Spleen (tissue), 11 donors: Measurements from ENCODE around the gene TNFSF12. TPM values are rescaled to one million over a fixed set of nuclear protein-coding genes. Genes with fewer than 3 reads are reported as not detected.

ENCODE experiments used
- DNase-seq: peaks from one replicate; pipeline ENCODE4 v3.0.0-alpha.2; 2020
- H3K27ac ChIP-seq, 8 donors: fragments of 200-600 bp; sonication (generic) in 7 of 8; 1 replicate in 4 of 8; 2 replicates in 4 of 8; pipeline versions ENCODE4 v1.5.0 to v1.8.0; 2016 to 2021; ENCODE audit warnings: inconsistent platforms in 4 of 8, mild to moderate bottlenecking in 4 of 8, moderate library complexity in 1 of 8
- H3K27me3 ChIP-seq, 7 donors: fragments of 200-600 bp; sonication (generic) in 6 of 7; replicated peaks in 1 of 7; 1 replicate in 4 of 7; 2 replicates in 3 of 7; pipeline versions ENCODE4 v1.5.0 to v1.8.0; 2016 to 2021; ENCODE audit warnings: inconsistent platforms in 3 of 7, mild to moderate bottlenecking in 1 of 7
- H3K36me3 ChIP-seq, 6 donors: fragments of 200-600 bp; sonication (generic) in 5 of 6; 1 replicate in 4 of 6; 2 replicates in 2 of 6; pipeline versions ENCODE4 v1.5.0 to v1.8.0; 2016 to 2021; ENCODE audit warnings: inconsistent platforms in 2 of 6
- H3K4me1 ChIP-seq, 6 donors: fragments of 200-600 bp; sonication (generic) in 5 of 6; 1 replicate in 3 of 6; 2 replicates in 3 of 6; pipeline versions ENCODE4 v1.5.0 to v1.8.0; 2016 to 2021; ENCODE audit warnings: inconsistent platforms in 3 of 6
- H3K4me3 ChIP-seq, 8 donors: fragments of 200-600 bp; sonication (generic) in 7 of 8; 1 replicate in 4 of 8; 2 replicates in 4 of 8; pipeline versions ENCODE4 v1.5.0 to v1.8.0; 2016 to 2021; ENCODE audit warnings: inconsistent platforms in 4 of 8, mild to moderate bottlenecking in 4 of 8, moderate library complexity in 2 of 8
- H3K9me3 ChIP-seq, 8 donors: fragments of 200-600 bp; sonication (generic) in 7 of 8; 1 replicate in 4 of 8; 2 replicates in 4 of 8; pipeline versions ENCODE4 v1.5.0 to v1.8.0; 2016 to 2021; ENCODE audit warnings: inconsistent platforms in 4 of 8
- CTCF ChIP-seq, 11 experiments: fragments of 200-600 bp in 7 of 11; fragments of 450-650 bp in 4 of 11; sonication (generic) in 4 of 11; IDR thresholded peaks in 8 of 11; conservative IDR thresholded peaks in 3 of 11; 1 replicate in 7 of 11; 2 replicates in 4 of 11; pipeline versions ENCODE4 v1.4.0 to v1.8.0; 2016 to 2021; ENCODE audit warnings: antibody characterized with exemption in 11 of 11, inconsistent platforms in 4 of 11, mild to moderate bottlenecking in 1 of 11
- POLR2A ChIP-seq, 3 donors: fragments of 450-650 bp; IDR thresholded peaks; one replicate each; pipeline ENCODE4 v1.5.1; 2017; ENCODE audit warnings: antibody characterized with exemption in 3 of 3, mild to moderate bottlenecking in 1 of 3
- POLR2AphosphoS5 ChIP-seq, 3 donors: sonication (generic); formaldehyde crosslinking; IDR thresholded peaks; one replicate each; pipeline ENCODE4 v1.5.1; 2017; ENCODE audit warnings: antibody characterized with exemption in 3 of 3
- WGBS, 5 donors: extraction: QIAGEN DNeasy Blood & Tissue Kit in 3 of 5; methylation state at CpG; one replicate each; pipeline versions ENCODE4 v1.1.5 to v1.1.7; 2013 to 2018; 5-methylcytosine and 5-hydroxymethylcytosine counted together
- intact Hi-C: fragments of 100-400 bp; cut with DNase I; formaldehyde crosslinking; loops from one replicate; pipeline ENCODE4 v1.15.0; 2023; ENCODE audit warnings: low total_unique reads
- polyA plus RNA-seq, 3 donors: library from polyadenylated mRNA; stranded (reverse); fragments of 200-250 nt; gene quantifications; one replicate each; pipeline ENCODE4 v1.2.1, GENCODE V29; 2013
- total RNA-seq, 7 donors: library from RNA; depleted of rRNA in 3 of 7; stranded (reverse); fragments of >200 nt in 3 of 7; fragmentation: NEBNext Ultra II Directional in 4 of 7; extraction: Animal tissue kit (Norgen Biotek cat#: 25700) in 4 of 7; gene quantifications; one replicate each; pipeline versions ENCODE4 v1.1.0 to v1.2.1, GENCODE V29; 2016 to 2021
- donor health status: healthy with polysubstance abuse.
- donor health status: DM: no; HTN: no; CAD: no; lungs with moderate emphysema.
- donor health status: DM: no; HTN: no; CAD: no.
- donor health status: Bipolar disorder and iron deficiency.
- donor health status: healthy.
- donor health status: DM: no; HTN: no; CAD: no.
- donor health status: DM: yes; HTN: yes; CAD: no.

Gene TNFSF12
- total and polyA plus RNA-seq, 10 donors: 37.4 to 65.0 (median 55.3) TPM

DNA sequence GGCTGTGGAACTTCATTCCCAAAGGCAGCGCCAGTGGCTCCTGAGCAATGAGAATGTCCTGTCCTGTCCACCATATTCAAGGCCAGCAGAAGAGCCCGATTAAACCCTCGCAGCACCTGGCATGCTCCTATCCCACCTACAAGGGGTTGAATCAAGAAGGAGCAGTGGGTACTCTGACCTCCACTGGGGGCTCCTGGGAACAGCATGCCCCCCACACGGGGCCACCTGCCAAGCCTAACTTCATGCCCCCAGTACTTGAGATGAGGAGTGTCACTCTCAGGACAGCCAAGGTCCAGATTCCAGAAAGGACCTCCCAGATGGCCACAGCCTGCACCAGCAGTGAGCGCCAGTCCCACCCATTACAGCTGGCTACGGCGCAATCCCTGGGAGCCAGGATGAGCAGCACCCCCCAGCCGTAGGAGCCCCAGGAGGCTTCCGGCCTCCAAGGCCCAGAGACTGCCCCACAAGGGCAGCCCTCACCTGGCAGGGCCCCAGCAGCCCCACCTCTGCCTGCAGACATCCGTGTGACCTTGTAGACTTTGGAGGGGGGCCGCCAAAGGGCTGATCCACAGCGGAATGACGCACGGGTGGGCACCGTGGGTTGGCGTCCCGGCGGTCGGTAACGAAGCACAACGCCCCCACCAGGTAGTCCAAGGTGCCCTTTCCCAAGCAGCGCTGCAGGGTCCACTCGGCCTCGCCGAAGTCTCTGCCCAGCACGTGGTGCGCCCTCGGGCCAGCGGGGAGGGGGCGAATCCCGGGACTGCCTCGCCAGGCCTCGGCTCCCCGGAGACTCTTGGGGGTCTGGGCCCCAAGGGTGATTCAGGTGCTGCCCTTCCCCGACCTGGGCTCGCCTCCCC lies 33.8 kb downstream of the TNFSF12 start:
- DNase-seq: peak; percentile 90
- intact Hi-C loops: no loop called here

DNA sequence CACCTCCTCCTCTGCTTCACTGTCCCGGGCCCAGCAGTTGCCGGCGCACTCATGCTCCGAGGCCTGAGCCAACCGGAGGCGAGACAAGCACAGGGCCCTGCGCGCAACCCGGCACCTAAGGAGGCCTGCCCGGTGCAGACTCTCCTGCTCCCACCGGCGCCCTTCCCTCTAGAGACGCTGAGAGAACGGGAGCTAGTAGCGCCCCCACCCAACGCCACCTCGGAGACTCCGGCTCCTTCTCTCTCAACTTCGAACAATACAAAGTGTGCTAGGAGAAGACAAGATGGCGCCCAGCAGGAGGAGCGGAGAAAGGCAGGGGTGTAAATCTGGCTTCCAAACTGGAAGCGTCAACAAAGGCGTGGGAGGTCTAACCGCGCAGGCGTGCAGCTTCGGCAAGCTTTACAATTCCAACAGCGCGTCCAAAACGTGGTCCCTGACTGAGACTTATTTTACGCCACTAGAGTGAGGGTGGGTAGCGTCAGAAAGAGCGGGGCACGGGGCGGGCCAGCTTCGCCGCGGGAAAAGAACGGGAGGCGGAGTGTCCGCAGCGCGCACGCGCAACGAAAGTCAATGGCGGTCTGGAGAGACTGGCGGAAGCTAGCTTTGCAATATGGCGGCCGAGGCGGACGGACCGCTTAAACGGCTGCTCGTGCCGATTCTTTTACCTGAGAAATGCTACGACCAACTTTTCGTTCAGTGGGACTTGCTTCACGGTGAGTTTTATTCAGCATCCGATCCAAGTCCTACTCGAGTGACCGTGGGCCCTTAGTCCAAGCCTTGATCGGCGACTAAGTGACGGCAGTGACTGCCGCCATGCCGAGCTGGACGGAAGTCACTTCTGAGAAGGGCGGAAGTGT lies 34.6 kb downstream of the TNFSF12 start, which contains the start of gene MPDU1:
Gene MPDU1, plus strand, starts transcription at position 600 of the 857 bp plus-strand sequence. Its CDS starts 11 bp downstream, at position 611.
- Histone ChIP-seq H3K27ac (peak within 1 kb of the TSS; percentile 94 to 99 (median 98)), H3K4me1 (peaks cover 53 to 92% (median 68%) of the 10 kb centered on the region in 6 donors), H3K36me3 (peaks cover 0 to 57% (median 19%) of the 10 kb centered on the region in 6 donors), H3K27me3 (no peaks in the 10 kb centered on the region), H3K4me3 (peak within 1 kb of the TSS; percentile 51 to 82 (median 62)), H3K9me3 (no peaks in the 10 kb centered on the region)
- peak; percentile 89 to 93 (median 91) for TF ChIP-seq POLR2AphosphoS5 (IDR thresholded peaks at IDR 0.05)
- peak in 1 of 11 experiments; percentile 15 for TF ChIP-seq CTCF (IDR thresholded peaks at IDR 0.05 in 8 of 11, conservative IDR thresholded peaks at IDR 0.05 in 3 of 11)
- TF ChIP-seq POLR2A (IDR thresholded peaks at IDR 0.05): peak in 1 of 3 donors; percentile 18
- 14 to 18% (median 17%) methylated on average over 64 to 69 of the region's 69 CpGs for WGBS, 5 donors
- intact Hi-C loops: no loop called here
- DNase-seq: peak; percentile 97

More for the DNA sequence above, 33.8 kb downstream of the TNFSF12 start:
- Histone ChIP-seq H3K27ac (peak overlapping the region; percentile 94 to 99 (median 98)), H3K4me1 (peaks cover 53 to 92% (median 76%) of the 10 kb centered on the region in 6 donors), H3K36me3 (peaks cover 0 to 57% (median 24%) of the 10 kb centered on the region in 6 donors), H3K4me3 (peak overlapping the region in 7 of 8 donors; percentile 51 to 82 (median 59)), H3K9me3 (no peaks in the 10 kb centered on the region), H3K27me3 (no peaks in the 10 kb centered on the region)
- TF ChIP-seq POLR2AphosphoS5 (IDR thresholded peaks at IDR 0.05) (peak in 1 of 3 donors; percentile 4), POLR2A (IDR thresholded peaks at IDR 0.05) (no peak)
- 77 to 87% (median 83%) methylated on average over 19 to 36 of the region's 36 CpGs for WGBS, 5 donors

GRCh38 chr17:7586673-7587419 lies 38.0 kb downstream of the TNFSF12 start:
- DNase-seq: no peak
- 74 to 86% (median 78%) methylated on average over 9 of the region's 9 CpGs for WGBS, 5 donors
- H3K4me3 ChIP-seq: no peak overlapping the region
- TF ChIP-seq POLR2A (IDR thresholded peaks at IDR 0.05) (no peak), POLR2AphosphoS5 (IDR thresholded peaks at IDR 0.05) (no peak), CTCF (IDR thresholded peaks at IDR 0.05 in 8 of 11, conservative IDR thresholded peaks at IDR 0.05 in 3 of 11) (no peak)
- no peaks in the 10 kb centered on the region for H3K9me3 ChIP-seq
- H3K27ac ChIP-seq: peak overlapping the region in 1 of 8 donors; percentile 39
- peaks cover 0 to 70% (median 22%) of the 10 kb centered on the region in 6 donors for H3K36me3 ChIP-seq
- intact Hi-C loops: no loop called here
- H3K27me3 ChIP-seq: no peaks in the 10 kb centered on the region
- H3K4me1 ChIP-seq: peaks cover 34 to 73% (median 51%) of the 10 kb centered on the region in 6 donors
